HUES6 (cell line): ENCODE results near the gene NOD2.

Experiments used
- H3K27ac ChIP-seq: 2 replicates; pipeline ENCODE4 v1.7.0; 2013; ENCODE audit warnings: low read depth, mild to moderate bottlenecking, low read length, inconsistent platforms
- H3K27me3 ChIP-seq: 2 replicates; pipeline ENCODE4 v1.6.1; 2013; ENCODE audit warnings: low read length; ENCODE audit not compliant: control insufficient read depth, insufficient read depth
- H3K36me3 ChIP-seq: 2 replicates; pipeline ENCODE4 v1.6.1; 2013; ENCODE audit warnings: low read length; ENCODE audit not compliant: control insufficient read depth, insufficient read depth
- H3K4me1 ChIP-seq: 2 replicates; pipeline ENCODE4 v1.6.1; 2013; ENCODE audit warnings: low read length; ENCODE audit not compliant: control insufficient read depth, insufficient read depth
- H3K4me3 ChIP-seq: 2 replicates; pipeline ENCODE4 v1.5.1; 2013; ENCODE audit warnings: low read depth, low read length
- H3K9ac ChIP-seq: one replicate; pipeline ENCODE4 v1.6.1; 2013; ENCODE audit warnings: mild to moderate bottlenecking, low read length
- H3K9me3 ChIP-seq: 2 replicates; pipeline ENCODE4 v1.6.1; 2013; ENCODE audit warnings: low read depth, low read length; ENCODE audit not compliant: control insufficient read depth, insufficient read depth

The NOD2 gene

DNA sequence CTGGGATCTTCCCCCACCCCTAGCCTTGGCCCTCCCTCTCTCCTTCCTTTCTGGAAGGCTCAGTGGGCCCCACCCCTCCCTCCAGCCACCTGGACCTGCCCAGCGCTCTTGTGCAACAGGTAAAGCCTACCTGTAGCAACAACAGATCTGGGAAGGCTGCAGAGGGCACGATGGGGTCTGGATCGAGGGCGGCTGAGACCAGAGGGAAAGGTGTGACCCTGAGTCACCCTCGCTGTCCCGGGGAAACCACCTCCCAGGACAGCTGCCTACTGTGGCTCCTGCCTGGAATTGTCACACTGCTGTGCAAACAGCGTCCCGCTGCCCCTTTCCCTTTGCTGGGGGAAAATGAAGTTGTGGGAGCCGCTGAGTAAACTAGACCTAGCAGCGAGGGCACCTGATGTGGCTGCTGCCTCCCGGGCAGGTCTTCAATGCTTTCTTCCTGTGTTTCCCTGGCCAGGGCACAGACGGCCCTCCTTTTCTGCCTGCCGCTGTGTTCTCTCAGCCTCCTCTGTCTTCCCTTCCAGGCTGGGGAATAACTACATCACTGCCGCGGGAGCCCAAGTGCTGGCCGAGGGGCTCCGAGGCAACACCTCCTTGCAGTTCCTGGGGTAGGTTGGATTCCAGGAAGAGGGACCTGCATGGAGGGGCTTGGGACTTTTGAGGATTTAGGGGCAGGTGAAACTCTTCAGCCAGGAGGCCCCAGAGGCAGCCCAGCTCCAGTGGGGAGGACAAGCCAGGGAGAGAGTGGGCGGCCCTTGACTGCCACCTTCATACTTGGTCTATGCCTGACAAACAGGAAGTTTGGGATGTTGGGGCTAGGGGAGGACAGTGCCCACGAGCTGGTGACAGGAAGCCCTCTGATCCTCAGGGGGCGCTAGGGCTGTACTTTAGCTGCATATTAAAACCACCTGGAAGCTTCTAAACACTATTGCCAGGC is 26.3 kb downstream of the NOD2 start:
- Histone ChIP-seq H3K4me3 (no peak overlapping the region), H3K36me3 (no peaks in the 10 kb centered on the region), H3K9me3 (no peaks in the 10 kb centered on the region), H3K9ac (no peak overlapping the region), H3K4me1 (peaks cover 7% of the 10 kb centered on the region; the same call in 1 of the 2 replicates), H3K27ac (no peak overlapping the region), H3K27me3 (no peaks in the 10 kb centered on the region)

GRCh38 chr16:50721549-50722404 is 28.4 kb downstream of the NOD2 start:
- H3K9me3 ChIP-seq: no peaks in the 10 kb centered on the region
- no peak overlapping the region for H3K27ac ChIP-seq
- no peaks in the 10 kb centered on the region for H3K36me3 ChIP-seq
- H3K4me3 ChIP-seq: no peak overlapping the region
- H3K4me1 ChIP-seq: peaks cover 7% of the 10 kb centered on the region; the same call in 1 of the 2 replicates
- H3K9ac ChIP-seq: no peak overlapping the region
- H3K27me3 ChIP-seq: no peaks in the 10 kb centered on the region

GRCh38 chr16:50722405-50722737 is 29.0 kb downstream of the NOD2 start:
- Histone ChIP-seq H3K4me1 (peaks cover 7% of the 10 kb centered on the region; the same call in 1 of the 2 replicates), H3K36me3 (no peaks in the 10 kb centered on the region), H3K9me3 (no peaks in the 10 kb centered on the region), H3K27me3 (no peaks in the 10 kb centered on the region), H3K27ac (no peak overlapping the region), H3K4me3 (no peak overlapping the region), H3K9ac (no peak overlapping the region)

DNA sequence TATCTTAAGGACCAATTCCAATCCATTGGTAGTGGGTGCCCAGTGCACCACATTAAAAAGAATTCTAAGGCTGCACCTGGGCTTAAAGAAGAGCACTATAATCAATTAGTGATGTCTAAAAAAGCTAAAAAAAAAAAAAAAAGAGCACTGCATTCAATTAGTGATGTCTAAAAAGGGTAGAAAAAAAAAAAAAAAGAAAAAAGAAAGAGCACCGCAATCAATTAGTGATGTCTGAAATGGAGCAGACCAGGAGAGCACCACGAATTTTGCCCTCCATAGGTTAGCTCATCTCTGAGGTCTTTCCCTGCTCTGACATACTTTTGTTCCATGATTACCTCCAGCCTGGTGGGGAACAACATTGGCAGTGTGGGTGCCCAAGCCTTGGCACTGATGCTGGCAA is 29.6 kb downstream of the NOD2 start:
- Histone ChIP-seq H3K36me3 (no peaks in the 10 kb centered on the region), H3K27ac (no peak overlapping the region), H3K27me3 (no peaks in the 10 kb centered on the region), H3K9ac (no peak overlapping the region), H3K4me1 (peaks cover 7% of the 10 kb centered on the region; the same call in 1 of the 2 replicates), H3K9me3 (no peaks in the 10 kb centered on the region), H3K4me3 (no peak overlapping the region)

GRCh38 chr16:50724306-50724705 is 30.9 kb downstream of the NOD2 start:
- Histone ChIP-seq H3K4me1 (peaks cover 7% of the 10 kb centered on the region; the same call in 1 of the 2 replicates), H3K4me3 (no peak overlapping the region), H3K9me3 (0 out of 2 replicates have a peak, but pooled peaks cover 3% of the 10 kb centered on the region), H3K27ac (no peak overlapping the region), H3K9ac (no peak overlapping the region), H3K27me3 (no peaks in the 10 kb centered on the region), H3K36me3 (no peaks in the 10 kb centered on the region)

GRCh38 chr16:50731130-50731988 is 38.0 kb downstream of the NOD2 start:
- H3K4me1 ChIP-seq: no peaks in the 10 kb centered on the region

GRCh38 chr16:50731989-50732832 is 38.8 kb downstream of the NOD2 start:
- Histone ChIP-seq H3K36me3 (no peaks in the 10 kb centered on the region), H3K4me3 (no peak overlapping the region), H3K9ac (no peak overlapping the region), H3K9me3 (0 out of 2 replicates have a peak, but pooled peaks cover 3% of the 10 kb centered on the region), H3K27ac (no peak overlapping the region), H3K27me3 (peaks cover 4% of the 10 kb centered on the region; the same call in 1 of the 2 replicates), H3K4me1 (no peaks in the 10 kb centered on the region)

More at GRCh38 chr16:50731130-50731988, 38.0 kb downstream of the NOD2 start:
- Histone ChIP-seq H3K27me3 (no peaks in the 10 kb centered on the region), H3K9ac (no peak overlapping the region), H3K9me3 (0 out of 2 replicates have a peak, but pooled peaks cover 3% of the 10 kb centered on the region), H3K36me3 (no peaks in the 10 kb centered on the region), H3K27ac (no peak overlapping the region), H3K4me3 (no peak overlapping the region)

DNA sequence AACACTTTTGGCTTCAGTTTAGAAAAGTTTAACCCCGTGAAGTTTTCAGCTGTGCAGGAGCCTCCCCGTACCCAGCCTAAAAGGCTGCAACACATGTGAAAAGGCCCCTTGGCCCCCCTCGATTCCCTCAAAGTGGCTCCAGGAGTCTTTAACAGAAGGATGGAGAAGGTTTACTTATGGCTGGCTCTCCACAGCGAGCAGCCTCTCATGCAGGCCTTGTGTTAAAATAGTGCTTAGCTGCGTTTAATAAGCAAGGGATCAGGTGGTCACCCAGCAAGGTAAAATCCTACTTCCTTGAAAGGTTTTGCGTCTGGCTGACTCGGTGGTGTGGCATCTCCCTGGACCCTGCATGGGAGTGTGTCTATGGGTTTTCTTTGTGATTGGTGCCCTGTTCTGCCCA is 40.1 kb downstream of the NOD2 start:
- peaks cover 6% of the 10 kb centered on the region; the same call in 1 of the 2 replicates for H3K27me3 ChIP-seq
- no peak overlapping the region for H3K9ac ChIP-seq
- no peak overlapping the region for H3K4me3 ChIP-seq
- 0 out of 2 replicates have a peak, but pooled peaks cover 3% of the 10 kb centered on the region for H3K9me3 ChIP-seq
- H3K27ac ChIP-seq: no peak overlapping the region
- H3K36me3 ChIP-seq: no peaks in the 10 kb centered on the region
- H3K4me1 ChIP-seq: no peaks in the 10 kb centered on the region

DNA sequence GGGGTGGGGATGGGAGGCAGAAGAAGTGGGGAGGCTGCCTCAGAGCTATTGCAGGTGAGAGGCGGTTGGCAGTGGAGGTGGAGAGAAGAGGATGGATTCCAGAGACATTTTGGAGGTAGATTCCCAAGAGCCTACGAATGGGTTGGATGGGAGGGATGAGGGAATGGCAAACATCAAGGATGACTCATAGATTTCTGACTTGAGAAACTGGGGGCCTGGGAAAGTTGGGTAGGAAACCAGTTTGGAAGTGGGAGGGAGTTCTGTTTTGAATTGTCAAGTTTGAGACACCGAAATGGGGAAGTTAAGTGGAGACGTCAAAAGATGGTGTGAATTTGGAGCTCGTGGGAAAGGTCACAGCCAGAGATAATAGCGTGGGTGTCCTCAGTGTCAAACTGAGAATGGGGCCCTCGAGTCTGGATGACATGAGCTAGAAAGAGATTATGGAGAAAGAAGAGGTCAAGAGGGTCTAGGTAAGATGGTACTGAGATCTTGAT is 42.3 kb downstream of the NOD2 start:
- Histone ChIP-seq H3K9ac (no peak overlapping the region), H3K27me3 (peaks cover 6% of the 10 kb centered on the region; the same call in 1 of the 2 replicates), H3K4me1 (no peaks in the 10 kb centered on the region), H3K36me3 (no peaks in the 10 kb centered on the region), H3K9me3 (no peaks in the 10 kb centered on the region), H3K27ac (no peak overlapping the region), H3K4me3 (no peak overlapping the region)
